GM19240 (cell line): ENCODE results near the gene VWC2.

Experiments
- DNase-seq: peaks from one replicate; pipeline ENCODE4 v3.0.0; 2011; ENCODE audit warnings: low spot score; ENCODE audit not compliant: insufficient read length

Gene VWC2

GRCh38 chr7:49783446-49783845 is 10.0 kb downstream of the VWC2 start:
- DNase-seq = no peak

- DNase-seq = no peak
Observed at GRCh38 chr7:49787980-49788379, 14.5 kb downstream of the VWC2 start.

- DNase-seq = no peak
Observed at GRCh38 chr7:49788455-49789059, 15.1 kb downstream of the VWC2 start.

GRCh38 chr7:49789736-49790135 is 16.3 kb downstream of the VWC2 start:
- DNase-seq = no peak

GRCh38 chr7:49790209-49790608 is 16.8 kb downstream of the VWC2 start:
- no peak for DNase-seq

- DNase-seq = no peak
Observed at GRCh38 chr7:49791088-49791741, 17.8 kb downstream of the VWC2 start.

GRCh38 chr7:49797987-49798660 is 24.7 kb downstream of the VWC2 start:
- no peak for DNase-seq

- DNase-seq = no peak
Observed at GRCh38 chr7:49800031-49800430, 26.6 kb downstream of the VWC2 start.

- DNase-seq = no peak
Observed at GRCh38 chr7:49802600-49802999, 29.2 kb downstream of the VWC2 start.

GRCh38 chr7:49803812-49804211 is 30.4 kb downstream of the VWC2 start:
- no peak for DNase-seq

GRCh38 chr7:49805371-49806007 is 32.1 kb downstream of the VWC2 start:
- no peak for DNase-seq

GRCh38 chr7:49812534-49812933 is 39.1 kb downstream of the VWC2 start:
- DNase-seq = no peak

GRCh38 chr7:49817279-49817678 is 43.8 kb downstream of the VWC2 start:
- no peak for DNase-seq

- DNase-seq = no peak
Observed at GRCh38 chr7:49821181-49821580, 47.7 kb downstream of the VWC2 start.

GRCh38 chr7:49822856-49823255 is 49.4 kb downstream of the VWC2 start:
- DNase-seq = no peak

GRCh38 chr7:49823566-49823965 is 50.1 kb downstream of the VWC2 start:
- no peak for DNase-seq

- no peak for DNase-seq
Observed at GRCh38 chr7:49839863-49840645, 66.6 kb downstream of the VWC2 start.

- no peak for DNase-seq
Observed at GRCh38 chr7:49840751-49841405, 67.4 kb downstream of the VWC2 start.

- no peak for DNase-seq
Observed at GRCh38 chr7:49845626-49846025, 72.2 kb downstream of the VWC2 start.

GRCh38 chr7:49848211-49848841 is 74.9 kb downstream of the VWC2 start:
- DNase-seq = no peak
